Transverse colon (tissue), 4 donors: ENCODE measurements around the gene ACAP3. TPM values are rescaled to one million over a fixed set of nuclear protein-coding genes. Genes with fewer than 3 reads are reported as not detected.

Experiments used
- DNase-seq: peaks from one replicate; pipeline ENCODE4 v3.0.0-alpha.2; 2019
- H3K27ac ChIP-seq, 4 donors: fragments of 200-600 bp; sonication (generic); 2 replicates each; pipeline ENCODE4 v1.5.1; 2016 to 2018; ENCODE audit warnings: inconsistent platforms in 4 of 4
- H3K27me3 ChIP-seq: fragments of 200-600 bp; sonication (generic); 2 replicates; pipeline ENCODE4 v1.5.1; 2017; ENCODE audit warnings: inconsistent platforms
- H3K36me3 ChIP-seq, 4 donors: fragments of 200-600 bp; sonication (generic); 2 replicates each; pipeline ENCODE4 v1.5.1; 2017 to 2019; ENCODE audit warnings: inconsistent platforms in 4 of 4
- H3K4me1 ChIP-seq, 4 donors: fragments of 200-600 bp; sonication (generic); 2 replicates each; pipeline ENCODE4 v1.5.1; 2017 to 2020; ENCODE audit warnings: inconsistent platforms in 4 of 4
- H3K4me3 ChIP-seq, 4 donors: fragments of 200-600 bp; sonication (generic); 1 replicate in 1 of 4; 2 replicates in 3 of 4; pipeline versions ENCODE4 v1.5.1 to v1.6.1; 2017 to 2019; ENCODE audit warnings: inconsistent platforms in 4 of 4
- H3K9me3 ChIP-seq, 2 donors: fragments of 200-600 bp; sonication (generic); 2 replicates each; pipeline ENCODE4 v1.5.1; 2017 to 2019; ENCODE audit warnings: inconsistent platforms in 2 of 2
- EP300 ChIP-seq: sonication (generic); formaldehyde crosslinking; IDR thresholded peaks from one replicate; pipeline ENCODE4 v1.6.1; 2017; ENCODE audit warnings: antibody characterized with exemption, low read depth
- POLR2A ChIP-seq: fragments of 450-650 bp; IDR thresholded peaks from one replicate; pipeline ENCODE4 v1.6.1; 2016; ENCODE audit warnings: antibody characterized with exemption, mild to moderate bottlenecking, moderate library complexity
- POLR2AphosphoS5 ChIP-seq, 3 donors: sonication (generic); formaldehyde crosslinking; IDR thresholded peaks; one replicate each; pipeline ENCODE4 v1.6.1; 2016; ENCODE audit warnings: antibody characterized with exemption in 3 of 3
- WGBS, 2 donors: methylation state at CpG; one replicate each; pipeline ENCODE4 v1.1.5; 2018; ENCODE audit warnings: low coverage in 1 of 2; 5-methylcytosine and 5-hydroxymethylcytosine counted together
- in situ Hi-C, 4 donors: fragments of 200-750 bp; cut with MboI; loops; one replicate each; pipeline versions ENCODE4 v1.15.0 to v1.15.1; 2017; ENCODE audit warnings: low sequenced_read_pairs in 3 of 4, low pct_ligation_motif_present in 1 of 4, low pct_unique_long_range_greater_than_20kb in 1 of 4
- intact Hi-C: fragments of 100-400 bp; cut with DNase I; formaldehyde crosslinking; loops from one replicate; pipeline ENCODE4 v1.15.1; 2023; ENCODE audit warnings: low total_unique reads
- total RNA-seq, 4 donors: library from RNA; depleted of rRNA; stranded (reverse); fragments of >200 nt; gene quantifications; one replicate each; pipeline ENCODE4 v1.1.0, GENCODE V29; 2016
- TF ChIP-seq, protein P1 (sequence below), 5 experiments: fragments of 200-600 bp in 3 of 5; fragments of 450-650 bp in 2 of 5; sonication (generic) in 3 of 5; IDR thresholded peaks; 1 replicate in 2 of 5; 2 replicates in 3 of 5; pipeline ENCODE4 v1.5.1; 2016 to 2017; ENCODE audit warnings: antibody characterized with exemption in 5 of 5, inconsistent platforms in 3 of 5, mild to moderate bottlenecking in 2 of 5, moderate library complexity in 1 of 5

Gene ACAP3
- total RNA-seq, 4 donors from 2014 or later, result 52.4 to 190 (median 99.5) TPM

GRCh38 chr1:1275836-1276235 lies 31.9 kb downstream of the ACAP3 start:
- H3K27me3 ChIP-seq, result no peaks in the 10 kb centered on the region
- no peak for TF ChIP-seq EP300
- TF ChIP-seq POLR2AphosphoS5 (IDR thresholded peaks at IDR 0.05), result no peak
- TF ChIP-seq, protein P1, sequence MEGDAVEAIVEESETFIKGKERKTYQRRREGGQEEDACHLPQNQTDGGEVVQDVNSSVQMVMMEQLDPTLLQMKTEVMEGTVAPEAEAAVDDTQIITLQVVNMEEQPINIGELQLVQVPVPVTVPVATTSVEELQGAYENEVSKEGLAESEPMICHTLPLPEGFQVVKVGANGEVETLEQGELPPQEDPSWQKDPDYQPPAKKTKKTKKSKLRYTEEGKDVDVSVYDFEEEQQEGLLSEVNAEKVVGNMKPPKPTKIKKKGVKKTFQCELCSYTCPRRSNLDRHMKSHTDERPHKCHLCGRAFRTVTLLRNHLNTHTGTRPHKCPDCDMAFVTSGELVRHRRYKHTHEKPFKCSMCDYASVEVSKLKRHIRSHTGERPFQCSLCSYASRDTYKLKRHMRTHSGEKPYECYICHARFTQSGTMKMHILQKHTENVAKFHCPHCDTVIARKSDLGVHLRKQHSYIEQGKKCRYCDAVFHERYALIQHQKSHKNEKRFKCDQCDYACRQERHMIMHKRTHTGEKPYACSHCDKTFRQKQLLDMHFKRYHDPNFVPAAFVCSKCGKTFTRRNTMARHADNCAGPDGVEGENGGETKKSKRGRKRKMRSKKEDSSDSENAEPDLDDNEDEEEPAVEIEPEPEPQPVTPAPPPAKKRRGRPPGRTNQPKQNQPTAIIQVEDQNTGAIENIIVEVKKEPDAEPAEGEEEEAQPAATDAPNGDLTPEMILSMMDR (IDR thresholded peaks at IDR 0.05), result no peak
- TF ChIP-seq POLR2A, result no peak
- 71 to 79% methylated on average over 3 to 9 of the region's 9 CpGs for WGBS, 2 donors
- no peaks in the 10 kb centered on the region for H3K9me3 ChIP-seq
- DNase-seq, result no peak
- no peak overlapping the region for H3K27ac ChIP-seq
- peaks cover 20 to 30% (median 26%) of the 10 kb centered on the region in 4 donors for H3K4me1 ChIP-seq
- in situ Hi-C loops (loop anchor here in 1 of 4 donors (10.0 kb wide), 1 partner anchor 161 kb away; the partner anchor contains the start of gene C1orf159), intact Hi-C loops (no loop called here)
- H3K4me3 ChIP-seq, result no peak overlapping the region
- no peaks in the 10 kb centered on the region for H3K36me3 ChIP-seq

- H3K4me1 ChIP-seq, result peaks cover 20 to 37% (median 34%) of the 10 kb centered on the region in 4 donors
- 40 to 85% methylated on average over 1 to 15 of the region's 15 CpGs for WGBS, 2 donors
- no peak for DNase-seq
- H3K27me3 ChIP-seq, result no peaks in the 10 kb centered on the region
- in situ Hi-C loops, result loop anchor here in 2 of 4 donors (10.0 to 25.0 kb wide), 2 partner anchors 160 to 163 kb away; partner anchors contain the start of gene C1orf159 (in 2 of the 2)
- no peaks in the 10 kb centered on the region for H3K9me3 ChIP-seq
- TF ChIP-seq, protein P1 (IDR thresholded peaks at IDR 0.05), result no peak
- TF ChIP-seq POLR2A (no peak), POLR2AphosphoS5 (IDR thresholded peaks at IDR 0.05) (no peak), EP300 (no peak)
- no peak overlapping the region for H3K4me3 ChIP-seq
- H3K36me3 ChIP-seq, result no peaks in the 10 kb centered on the region
- intact Hi-C loops, result no loop called here
- H3K27ac ChIP-seq, result no peak overlapping the region
Measured at GRCh38 chr1:1274931-1275431, 32.7 kb downstream of the ACAP3 start.

DNA sequence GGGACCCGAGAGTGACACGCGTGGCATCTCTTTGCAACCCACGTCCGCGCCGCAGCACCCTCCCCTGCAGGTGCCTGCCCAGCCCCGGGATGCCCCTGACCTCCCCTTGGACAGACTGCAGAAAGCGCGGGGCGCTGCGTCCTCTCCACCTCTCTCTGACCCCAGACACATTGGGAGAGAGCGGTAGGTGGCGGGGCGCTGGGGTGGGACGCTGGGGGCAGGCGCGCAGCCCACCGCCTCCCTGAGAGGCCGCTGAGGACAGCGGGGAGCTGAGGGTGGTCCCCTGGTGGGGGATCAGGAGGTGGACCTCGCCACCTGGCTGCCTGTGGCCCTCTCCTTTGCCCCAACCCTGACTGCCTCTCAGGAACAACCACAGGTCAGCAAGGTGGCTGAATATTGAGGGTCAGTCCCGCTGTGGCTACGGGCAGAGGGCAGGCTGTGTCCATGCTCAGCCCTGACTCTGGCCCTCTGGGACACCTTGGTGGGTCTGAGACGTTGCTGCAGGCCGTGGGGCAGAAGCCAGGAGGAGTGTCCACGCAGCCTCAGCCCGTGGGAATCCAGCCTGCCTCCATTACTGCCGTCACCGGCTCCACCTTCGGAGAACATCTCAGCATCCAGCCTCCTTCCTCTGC lies 33.3 kb downstream of the ACAP3 start:
- no peak for DNase-seq
- Histone ChIP-seq H3K27ac (peak overlapping the region; percentile 83 to 90 (median 88)), H3K4me1 (peaks cover 20 to 37% (median 35%) of the 10 kb centered on the region in 4 donors), H3K9me3 (no peaks in the 10 kb centered on the region), H3K36me3 (no peaks in the 10 kb centered on the region), H3K4me3 (peak overlapping the region; percentile 51 to 98 (median 80)), H3K27me3 (no peaks in the 10 kb centered on the region)
- in situ Hi-C loops (loop anchor here in 2 of 4 donors (10.0 to 25.0 kb wide), 2 partner anchors 160 to 162 kb away; partner anchors contain the start of gene C1orf159 (in 2 of the 2)), intact Hi-C loops (no loop called here)
- TF ChIP-seq POLR2A, result no peak
- TF ChIP-seq, protein P1 (IDR thresholded peaks at IDR 0.05), result no peak
- no peak for TF ChIP-seq POLR2AphosphoS5 (IDR thresholded peaks at IDR 0.05)
- no peak for TF ChIP-seq EP300
- 26 to 30% methylated on average over 4 to 22 of the region's 31 CpGs for WGBS, 2 donors

- peak within 1 kb of the TSS; percentile 83 to 90 (median 88) for H3K27ac ChIP-seq
- intact Hi-C loops (no loop called here), in situ Hi-C loops (loop anchor here in 2 of 4 donors (10.0 to 25.0 kb wide), 2 partner anchors 159 to 161 kb away; partner anchors contain the start of gene C1orf159 (in 2 of the 2))
- no peaks in the 10 kb centered on the region for H3K27me3 ChIP-seq
- H3K36me3 ChIP-seq, result no peaks in the 10 kb centered on the region
- H3K9me3 ChIP-seq, result no peaks in the 10 kb centered on the region
- H3K4me1 ChIP-seq, result peaks cover 20 to 37% (median 35%) of the 10 kb centered on the region in 4 donors
- TF ChIP-seq POLR2A, result peak; percentile 48
- TF ChIP-seq POLR2AphosphoS5 (IDR thresholded peaks at IDR 0.05), result peak in 2 of 3 donors; percentile 78 to 83
- TF ChIP-seq, protein P1 (IDR thresholded peaks at IDR 0.05), result no peak
- WGBS, 2 donors, result 0% methylated on average over 18 of the region's 105 CpGs; no CpG with 5 or more reads in 1 of the 2 donors
- H3K4me3 ChIP-seq, result peak within 1 kb of the TSS; percentile 51 to 98 (median 80)
- peak; percentile 96 for DNase-seq
Measured at GRCh38 chr1:1273512-1274298, 34.0 kb downstream of the ACAP3 start, which contains the start of gene UBE2J2. Gene UBE2J2, minus strand, starts transcription at chr1:1273854. Its CDS starts 5,862 bp downstream, at chr1:1267992.
